Endothelial cell of umbilical vein (primary cell): Measurements from ENCODE around the gene RYR2. TPM values are rescaled to one million over a fixed set of nuclear protein-coding genes. Genes with fewer than 3 reads are reported as not detected.

Experiments used
- BruUV-seq: library from RNA; stranded (reverse); fragments of 400-500 nt; replicated peaks from 2 replicates; lab custom pipeline; 2021; lab: Mats Ljungman, UMichigan
- CTCF ChIA-PET: fragments of 300-600, 350-600 bp; sonication (Branson Sonifier 250); formaldehyde crosslinking; loops from one replicate; lab custom pipeline; 2021; ENCODE audit warnings: antibody characterized with exemption, inconsistent platforms; lab: Charles Lee
- POLR2A ChIA-PET: fragments of 300-600, 350-600 bp; sonication (Branson Sonifier 250); formaldehyde crosslinking; loops from one replicate; lab custom pipeline; 2021; ENCODE audit warnings: antibody characterized with exemption, inconsistent platforms; lab: Charles Lee
- DNase-seq: peaks from one replicate; pipeline ENCODE4 v3.0.0-alpha.2; 2011; ENCODE audit warnings: low read depth, low spot score
- FAIRE-seq: peaks from 2 replicates; lab custom pipeline; 2011; peaks lifted over from hg19 to GRCh38; lab: Jason Lieb, UNC
- H2AFZ ChIP-seq: 2 replicates; pipeline ENCODE4 v1.6.0; 2012; ENCODE audit warnings: low read depth, low read length, control low read depth, inconsistent platforms
- H3K27ac ChIP-seq: 2 replicates; pipeline ENCODE4 v1.5.1; 2011; ENCODE audit warnings: low read depth, mild to moderate bottlenecking, control low read depth, low read length, moderate library complexity; ENCODE audit not compliant: insufficient read depth
- H3K27me3 ChIP-seq, 2 experiments: 2 replicates each; pipeline versions ENCODE4 v1.6.0 to v1.6.1; 2011; ENCODE audit warnings: low read length in 2 of 2, mixed read lengths in 1 of 2; ENCODE audit not compliant: control insufficient read depth in 2 of 2, insufficient read depth in 2 of 2
- H3K36me3 ChIP-seq, 2 experiments: 2 replicates in 1 of 2; 3 replicates in 1 of 2; pipeline ENCODE4 v1.5.1; 2011; ENCODE audit warnings: low read length in 2 of 2, mild to moderate bottlenecking in 1 of 2, moderate library complexity in 1 of 2; ENCODE audit not compliant: control insufficient read depth in 2 of 2, insufficient read depth in 2 of 2; ENCODE audit errors: extremely low read depth in 1 of 2
- H3K4me1 ChIP-seq: 3 replicates; pipeline ENCODE4 v1.5.1; 2011; ENCODE audit warnings: mild to moderate bottlenecking, low read length; ENCODE audit not compliant: control insufficient read depth, insufficient read depth; ENCODE audit errors: extremely low read depth
- H3K4me2 ChIP-seq: 2 replicates; pipeline ENCODE4 v1.6.1; 2011; ENCODE audit warnings: low read length, control low read depth, mixed read lengths; ENCODE audit not compliant: insufficient read depth
- H3K4me3 ChIP-seq, 3 experiments: fragments of 200-600 bp in 1 of 3; sonication (generic), shearing (Covaris generic) in 1 of 3; replicated peaks in 1 of 3; 2 replicates each; pipeline ENCODE4 v1.5.1; 2011 to 2016; ENCODE audit warnings: control low read depth in 3 of 3, low read length in 3 of 3, mild to moderate bottlenecking in 2 of 3, inconsistent platforms in 1 of 3, low read depth in 1 of 3, moderate library complexity in 1 of 3; ENCODE audit not compliant: insufficient read depth in 1 of 3
- H3K79me2 ChIP-seq: 2 replicates; pipeline ENCODE4 v1.6.0; 2012; ENCODE audit warnings: low read length, inconsistent platforms; ENCODE audit not compliant: control insufficient read depth, insufficient read depth
- H3K9ac ChIP-seq: replicated peaks from 2 replicates; pipeline ENCODE3; 2011; ENCODE audit warnings: low read length, control low read depth; ENCODE audit not compliant: insufficient read depth; ENCODE audit errors: extremely low read depth
- H3K9me1 ChIP-seq: replicated peaks from 3 replicates; pipeline ENCODE4 v1.6.0; 2011; ENCODE audit warnings: mild to moderate bottlenecking, low read length; ENCODE audit not compliant: control insufficient read depth, insufficient read depth; ENCODE audit errors: extremely low read depth
- H3K9me3 ChIP-seq: replicated peaks from 2 replicates; pipeline ENCODE4 v1.5.1; 2012; ENCODE audit warnings: low read length, inconsistent platforms; ENCODE audit not compliant: control insufficient read depth, insufficient read depth
- H4K20me1 ChIP-seq: replicated peaks from 2 replicates; pipeline ENCODE3; 2011; ENCODE audit warnings: mild to moderate bottlenecking, low read length; ENCODE audit not compliant: control insufficient read depth, insufficient read depth; ENCODE audit errors: extremely low read depth
- CTCF ChIP-seq, 2 donors: IDR thresholded peaks; 1 replicate in 1 of 2; 2 replicates in 1 of 2; pipeline ENCODE4 v1.5.1; 2011; ENCODE audit warnings: low read length in 2 of 2, mild to moderate bottlenecking in 2 of 2, moderate library complexity in 2 of 2, control low read depth in 1 of 2, inconsistent platforms in 1 of 2, low read depth in 1 of 2; ENCODE audit not compliant: insufficient read depth in 1 of 2; ENCODE audit errors: extremely low read depth in 1 of 2
- EZH2 ChIP-seq: IDR thresholded peaks from 2 replicates; pipeline ENCODE4 v1.6.1; 2012; ENCODE audit warnings: borderline replicate concordance, low read depth, mild to moderate bottlenecking, moderate library complexity, low read length, inconsistent platforms; ENCODE audit not compliant: severe bottlenecking
- FOS ChIP-seq: IDR thresholded peaks from 2 replicates; pipeline ENCODE4 v1.6.1; 2011; ENCODE audit warnings: mild to moderate bottlenecking, low read length, moderate library complexity, borderline replicate concordance; ENCODE audit not compliant: insufficient read depth
- GATA2 ChIP-seq: IDR thresholded peaks from 2 replicates; pipeline ENCODE4 v1.7.0; 2011; ENCODE audit warnings: low read depth, mild to moderate bottlenecking, moderate library complexity, mixed read lengths, low read length; ENCODE audit not compliant: insufficient read length, insufficient read depth
- JUN ChIP-seq: IDR thresholded peaks from 2 replicates; pipeline ENCODE4 v1.6.1; 2011; ENCODE audit warnings: borderline replicate concordance, low read depth; ENCODE audit not compliant: insufficient read length, insufficient read depth
- MAX ChIP-seq: IDR thresholded peaks from 2 replicates; pipeline ENCODE4 v1.6.1; 2011; ENCODE audit not compliant: insufficient read depth, insufficient read length
- MYC ChIP-seq: IDR thresholded peaks from one replicate; pipeline ENCODE4 v1.6.1; 2011; ENCODE audit warnings: mild to moderate bottlenecking, low read depth, low read length
- POLR2A ChIP-seq: IDR thresholded peaks from 2 replicates; pipeline ENCODE4 v1.6.1; 2012; ENCODE audit warnings: low read depth, mild to moderate bottlenecking, control low read depth, low read length
- POLR2AphosphoS5 ChIP-seq: IDR thresholded peaks from 2 replicates; pipeline ENCODE4 v1.6.1; 2012; ENCODE audit warnings: low read depth, mild to moderate bottlenecking, control low read depth, low read length, moderate library complexity; ENCODE audit not compliant: insufficient read depth
- dilution Hi-C: fragments of 300-500 bp; cut with MboI; formaldehyde crosslinking; loops from one replicate; pipeline ENCODE4 v1.15.0; 2019; ENCODE audit warnings: low sequenced_read_pairs; ENCODE audit not compliant: extremely low pct_ligation_motif_present
- intact Hi-C: fragments of 100-400 bp; cut with micrococcal nuclease; formaldehyde crosslinking; loops from one replicate; pipeline ENCODE4 v1.10.0; 2022
- polyA plus RNA-seq, 4 experiments: library from polyadenylated mRNA; depleted of rRNA in 3 of 4; stranded (reverse) in 3 of 4; unstranded in 1 of 4; fragments of >200 nt; gene quantifications; 2 replicates each; pipeline versions ENCODE4 v1.2.1 to v1.2.3, GENCODE V29; 2011 to 2012; ENCODE audit warnings: missing spikeins in 1 of 4
- total RNA-seq: library from RNA; stranded (reverse); gene quantifications from 2 replicates; pipeline ENCODE4 v1.2.3, GENCODE V29; 2021

The RYR2 gene
- total and polyA plus RNA-seq, 2 donors (not counting 3 experiments of a cell fraction or from before 2014, with no cell fraction given), result not detected

- no peaks in the 10 kb centered on the region for H3K9me1 ChIP-seq
- no peaks in the 10 kb centered on the region for H3K36me3 ChIP-seq
- H3K4me3 ChIP-seq, result no peak overlapping the region
- ChIA-PET POLR2A (no interaction called here), CTCF (no interaction called here)
- no peak for FAIRE-seq
- H3K79me2 ChIP-seq, result no peaks in the 10 kb centered on the region
- no peak overlapping the region for H3K4me2 ChIP-seq
- BruUV-seq, result no TSS peak
- H3K27me3 ChIP-seq, result no peaks in the 10 kb centered on the region
- TF ChIP-seq MAX (no peak), FOS (no peak), CTCF (IDR thresholded peaks at IDR 0.05; ENCODE audit: extremely low read depth in 1 of 2, insufficient read depth in 1 of 2, low read depth in 1 of 2, low read length in 2 of 2) (no peak), GATA2 (no peak)
- dilution Hi-C loops, result no loop called here
- no peak overlapping the region for H2AFZ ChIP-seq
- H3K27ac ChIP-seq, result no peak overlapping the region
- no peaks in the 10 kb centered on the region for H4K20me1 ChIP-seq
- H3K9me3 ChIP-seq, result no peaks in the 10 kb centered on the region
- H3K9ac ChIP-seq, result no peak overlapping the region
- intact Hi-C loops, result no loop called here
- H3K4me1 ChIP-seq, result no peaks in the 10 kb centered on the region
- no peak for DNase-seq
Measured at GRCh38 chr1:237527761-237528160, 485.8 kb downstream of the RYR2 start.

- no peaks in the 10 kb centered on the region for H3K9me3 ChIP-seq
- H4K20me1 ChIP-seq, result no peaks in the 10 kb centered on the region
- intact Hi-C loops, result no loop called here
- no peak for DNase-seq
- no peaks in the 10 kb centered on the region for H3K9me1 ChIP-seq
- H3K9ac ChIP-seq, result no peak overlapping the region
- no peak for FAIRE-seq
- H3K27me3 ChIP-seq, result no peaks in the 10 kb centered on the region
- H3K4me2 ChIP-seq, result no peak overlapping the region
- no peak overlapping the region for H3K27ac ChIP-seq
- H2AFZ ChIP-seq, result no peak overlapping the region
- H3K79me2 ChIP-seq, result no peaks in the 10 kb centered on the region
- ChIA-PET POLR2A (no interaction called here), CTCF (no interaction called here)
- no peaks in the 10 kb centered on the region for H3K4me1 ChIP-seq
- no TSS peak for BruUV-seq
- TF ChIP-seq POLR2A (no peak), JUN (no peak), MYC (no peak), POLR2AphosphoS5 (no peak), MAX (no peak), EZH2 (no peak), GATA2 (no peak), FOS (no peak), CTCF (IDR thresholded peaks at IDR 0.05; ENCODE audit: extremely low read depth in 1 of 2, insufficient read depth in 1 of 2, low read depth in 1 of 2, low read length in 2 of 2) (no peak)
- H3K36me3 ChIP-seq, result no peaks in the 10 kb centered on the region
- dilution Hi-C loops, result no loop called here
- no peak overlapping the region for H3K4me3 ChIP-seq
Measured at GRCh38 chr1:237528545-237528944, 486.6 kb downstream of the RYR2 start.
